OCI-LY7 (cell line): Measurements from ENCODE around the gene ADRB1. TPM values are rescaled to one million over a fixed set of nuclear protein-coding genes. Genes with fewer than 3 reads are reported as not detected.

Experiments used
- BruUV-seq: library from RNA; stranded (reverse); fragments of 400-500 nt; replicated peaks from 2 replicates; lab custom pipeline; 2021; lab: Mats Ljungman, UMichigan
- CTCF ChIA-PET: fragments of 300-600 bp; sonication (Branson Sonifier 250); formaldehyde crosslinking; loops from one replicate; lab custom pipeline; 2022; ENCODE audit warnings: antibody characterized with exemption; ENCODE audit not compliant: unreplicated experiment; lab: Charles Lee
- POLR2A ChIA-PET: fragments of 300-600 bp; sonication (Branson Sonifier 250); formaldehyde crosslinking; loops from one replicate; lab custom pipeline; 2022; ENCODE audit warnings: antibody characterized with exemption; lab: Charles Lee
- DNase-seq: peaks from one replicate; pipeline ENCODE4 v3.0.0-alpha.2; 2015; ENCODE audit warnings: low spot score
- H2AFZ ChIP-seq: fragments of 200-600 bp; sonication (generic), shearing (Covaris generic); 2 replicates; pipeline ENCODE4 v1.6.1; 2014; ENCODE audit warnings: mild to moderate bottlenecking, antibody characterized with exemption, low read length, moderate library complexity
- H3K27ac ChIP-seq: fragments of 200-600 bp; sonication (generic); 2 replicates; pipeline ENCODE4 v1.5.1; 2014; ENCODE audit warnings: mixed run types, low read depth, mild to moderate bottlenecking, moderate library complexity, low read length, inconsistent platforms; ENCODE audit not compliant: poor library complexity, severe bottlenecking
- H3K36me3 ChIP-seq: fragments of 200-600 bp; sonication (generic); 2 replicates; pipeline ENCODE4 v1.6.1; 2014; ENCODE audit warnings: mild to moderate bottlenecking, antibody characterized with exemption, low read length, moderate library complexity, mixed read lengths; ENCODE audit not compliant: insufficient read depth
- H3K4me1 ChIP-seq: fragments of 200-600 bp; sonication (generic); 2 replicates; pipeline ENCODE4 v1.5.1; 2014; ENCODE audit warnings: mild to moderate bottlenecking, low read length; ENCODE audit not compliant: insufficient read depth, poor library complexity, severe bottlenecking
- H3K4me2 ChIP-seq: fragments of 200-600 bp; sonication (generic); 2 replicates; pipeline ENCODE4 v1.6.1; 2014; ENCODE audit warnings: mild to moderate bottlenecking, low read length
- H3K4me3 ChIP-seq: fragments of 200-600 bp; sonication (generic); 2 replicates; pipeline ENCODE4 v1.5.1; 2014; ENCODE audit warnings: mild to moderate bottlenecking, low read depth, low read length; ENCODE audit not compliant: poor library complexity, severe bottlenecking
- H3K79me2 ChIP-seq: fragments of 200-600 bp; sonication (generic); 2 replicates; pipeline ENCODE4 v1.6.1; 2016; ENCODE audit warnings: low read depth, mild to moderate bottlenecking, low read length, moderate library complexity, mixed read lengths; ENCODE audit not compliant: insufficient read depth
- H3K9me2 ChIP-seq: fragments of 200-600 bp; sonication (generic); 2 replicates; pipeline ENCODE4 v1.6.1; 2016; ENCODE audit warnings: mild to moderate bottlenecking, low read length, mixed read lengths; ENCODE audit not compliant: insufficient read depth
- H3K9me3 ChIP-seq: fragments of 200-600 bp; sonication (generic); 2 replicates; pipeline ENCODE4 v1.6.1; 2014; ENCODE audit warnings: mild to moderate bottlenecking, mixed run types, low read length, mixed read lengths
- H4K20me1 ChIP-seq: fragments of 200-600 bp; sonication (generic); 2 replicates; pipeline ENCODE4 v1.6.1; 2014; ENCODE audit warnings: mild to moderate bottlenecking, antibody characterized with exemption, low read length, moderate library complexity, mixed read lengths; ENCODE audit not compliant: insufficient read depth
- EZH2phosphoT487 ChIP-seq: fragments of 200-600 bp; sonication (generic); IDR thresholded peaks from 2 replicates; pipeline ENCODE4 v1.6.1; 2018; ENCODE audit warnings: low read depth, borderline replicate concordance, mild to moderate bottlenecking, mixed run types, antibody characterized with exemption, low read length, moderate library complexity, mixed read lengths
- intact Hi-C: fragments of 100-400 bp; cut with micrococcal nuclease; formaldehyde crosslinking; loops from one replicate; pipeline ENCODE4 v1.10.0; 2022; ENCODE audit not compliant: unreplicated experiment
- total RNA-seq, 2 experiments: library from RNA; depleted of rRNA in 1 of 2; stranded (reverse); fragments of >200 nt in 1 of 2; shearing (Covaris generic) in 1 of 2; gene quantifications; 2 replicates each; pipeline ENCODE4 v1.2.3, GENCODE V29; 2014 to 2022
- TF ChIP-seq, protein P1 (sequence below): fragments of 200-600 bp; sonication (generic); conservative IDR thresholded peaks from 2 replicates; pipeline ENCODE4 v1.5.1; 2014; ENCODE audit warnings: mild to moderate bottlenecking, antibody characterized with exemption, low read length, moderate library complexity, mixed read lengths

The ADRB1 gene
- total RNA-seq, 2 experiments from 2014 or later = 1.3 to 2.0 TPM

DNA sequence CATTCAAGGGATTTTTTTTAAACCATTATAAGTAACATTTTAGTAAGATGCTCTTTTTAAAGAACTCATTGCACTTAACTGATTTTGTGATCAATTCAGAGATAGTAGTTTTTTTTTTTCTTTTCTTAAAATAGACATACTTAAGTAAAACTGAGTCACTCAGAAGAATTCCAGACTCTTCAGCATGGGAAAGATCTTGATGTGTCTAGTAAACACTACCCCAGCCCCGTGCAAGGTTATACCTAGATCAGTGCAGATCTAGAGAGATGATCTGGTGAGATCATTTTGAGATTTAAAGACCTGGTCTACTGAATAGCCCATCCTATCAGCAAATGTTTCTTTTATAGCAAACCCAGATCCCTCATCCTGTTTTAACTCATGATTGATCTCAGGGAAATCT, 8.6 kb downstream of the ADRB1 start:
- Histone ChIP-seq H3K4me3 (no peak overlapping the region), H3K79me2 (no peaks in the 10 kb centered on the region), H3K9me3 (no peaks in the 10 kb centered on the region), H3K4me1 (no peaks in the 10 kb centered on the region), H4K20me1 (no peaks in the 10 kb centered on the region), H2AFZ (no peak overlapping the region), H3K27ac (no peak overlapping the region), H3K36me3 (no peaks in the 10 kb centered on the region), H3K9me2 (no peaks in the 10 kb centered on the region), H3K4me2 (no peak overlapping the region)
- DNase-seq = no peak
- ChIA-PET POLR2A (no interaction called here), CTCF (no interaction called here)
- intact Hi-C loops = no loop called here
- no TSS peak for BruUV-seq
- TF ChIP-seq EZH2phosphoT487 = no peak
- TF ChIP-seq, protein P1, sequence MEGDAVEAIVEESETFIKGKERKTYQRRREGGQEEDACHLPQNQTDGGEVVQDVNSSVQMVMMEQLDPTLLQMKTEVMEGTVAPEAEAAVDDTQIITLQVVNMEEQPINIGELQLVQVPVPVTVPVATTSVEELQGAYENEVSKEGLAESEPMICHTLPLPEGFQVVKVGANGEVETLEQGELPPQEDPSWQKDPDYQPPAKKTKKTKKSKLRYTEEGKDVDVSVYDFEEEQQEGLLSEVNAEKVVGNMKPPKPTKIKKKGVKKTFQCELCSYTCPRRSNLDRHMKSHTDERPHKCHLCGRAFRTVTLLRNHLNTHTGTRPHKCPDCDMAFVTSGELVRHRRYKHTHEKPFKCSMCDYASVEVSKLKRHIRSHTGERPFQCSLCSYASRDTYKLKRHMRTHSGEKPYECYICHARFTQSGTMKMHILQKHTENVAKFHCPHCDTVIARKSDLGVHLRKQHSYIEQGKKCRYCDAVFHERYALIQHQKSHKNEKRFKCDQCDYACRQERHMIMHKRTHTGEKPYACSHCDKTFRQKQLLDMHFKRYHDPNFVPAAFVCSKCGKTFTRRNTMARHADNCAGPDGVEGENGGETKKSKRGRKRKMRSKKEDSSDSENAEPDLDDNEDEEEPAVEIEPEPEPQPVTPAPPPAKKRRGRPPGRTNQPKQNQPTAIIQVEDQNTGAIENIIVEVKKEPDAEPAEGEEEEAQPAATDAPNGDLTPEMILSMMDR = no peak

DNA sequence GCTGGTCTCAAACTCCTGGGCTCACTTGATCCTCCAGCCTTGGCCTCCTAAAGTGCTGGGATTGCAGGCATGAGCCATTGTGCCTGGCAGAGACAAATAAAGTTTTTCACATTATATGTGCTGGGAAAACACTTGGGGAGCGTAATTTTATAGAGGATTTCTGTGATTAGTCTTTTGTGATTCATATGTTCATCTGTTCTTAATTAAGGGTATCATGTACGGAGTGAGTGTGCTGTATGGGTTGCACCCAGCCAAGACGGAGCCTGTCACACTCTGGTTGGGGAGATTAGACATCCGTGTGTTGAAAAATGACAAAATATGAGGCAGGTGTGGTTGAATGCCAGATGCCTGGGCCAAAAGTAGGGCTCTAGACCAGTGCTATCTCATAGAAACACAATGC, 10.3 kb downstream of the ADRB1 start:
- BruUV-seq = no TSS peak
- no peak overlapping the region for H2AFZ ChIP-seq
- CTCF ChIA-PET = interaction anchor here (1.2 kb wide), 1 partner anchor 11 kb away, joined by 3 read pairs; no protein-coding TSS in a partner anchor
- no peak for DNase-seq
- H3K27ac ChIP-seq = no peak overlapping the region
- H3K36me3 ChIP-seq = no peaks in the 10 kb centered on the region
- intact Hi-C loops = no loop called here
- H3K4me2 ChIP-seq = no peak overlapping the region
- H4K20me1 ChIP-seq = no peaks in the 10 kb centered on the region
- TF ChIP-seq, protein P1 = no peak
- TF ChIP-seq EZH2phosphoT487 = no peak
- POLR2A ChIA-PET = interaction anchor here (1.4 to 2.5 kb wide), 2 partner anchors 11 to 14 kb away, joined by 5 to 6 read pairs; partner anchors contain the start of gene ADRB1
- no peaks in the 10 kb centered on the region for H3K9me2 ChIP-seq
- no peak overlapping the region for H3K4me3 ChIP-seq
- H3K79me2 ChIP-seq = no peaks in the 10 kb centered on the region
- H3K9me3 ChIP-seq = no peaks in the 10 kb centered on the region
- H3K4me1 ChIP-seq = no peaks in the 10 kb centered on the region

DNA sequence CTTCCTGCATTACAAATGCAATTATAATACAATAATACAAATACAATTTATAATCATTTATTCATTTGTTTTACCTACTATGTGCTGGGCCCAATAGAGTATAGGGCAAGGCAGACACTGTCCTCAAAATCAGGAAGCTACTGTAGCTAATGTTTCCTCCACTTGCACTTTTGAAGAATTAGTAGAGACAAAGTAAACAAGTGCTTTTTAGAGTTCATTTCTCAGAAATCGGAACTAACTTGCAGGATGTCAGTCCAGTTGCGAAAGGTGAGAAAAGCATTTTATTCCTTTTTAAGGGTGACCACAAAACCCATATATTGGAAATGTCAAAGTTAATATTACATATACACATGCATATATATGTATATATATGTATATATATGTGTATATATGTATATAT, 14.2 kb downstream of the ADRB1 start:
- BruUV-seq = no TSS peak
- H3K4me1 ChIP-seq = no peaks in the 10 kb centered on the region
- intact Hi-C loops = no loop called here
- H3K9me2 ChIP-seq = no peaks in the 10 kb centered on the region
- H3K4me2 ChIP-seq = no peak overlapping the region
- no peaks in the 10 kb centered on the region for H3K36me3 ChIP-seq
- H3K9me3 ChIP-seq = no peaks in the 10 kb centered on the region
- H2AFZ ChIP-seq = no peak overlapping the region
- CTCF ChIA-PET = no interaction called here
- TF ChIP-seq, protein P1 = no peak
- H3K79me2 ChIP-seq = no peaks in the 10 kb centered on the region
- no peaks in the 10 kb centered on the region for H4K20me1 ChIP-seq
- no peak overlapping the region for H3K4me3 ChIP-seq
- no peak overlapping the region for H3K27ac ChIP-seq
- DNase-seq = no peak
- POLR2A ChIA-PET = interaction anchor here (1.0 to 2.0 kb wide), 4 partner anchors 10 to 26 kb away, joined by 3 to 8 read pairs (median 4); no protein-coding TSS in a partner anchor
